Liver (tissue), 9 donors: ENCODE results near the gene MAPK8IP2. TPM values are rescaled to one million over a fixed set of nuclear protein-coding genes. Genes with fewer than 3 reads are reported as not detected.

ENCODE experiments used
- DNase-seq: peaks from one replicate; pipeline ENCODE4 v3.0.0-alpha.2; 2017; ENCODE audit warnings: low spot score
- H3K27ac ChIP-seq, 2 donors: one replicate each; pipeline ENCODE4 v1.7.0; 2013; ENCODE audit warnings: inconsistent platforms in 2 of 2, low read length in 2 of 2, control low read depth in 1 of 2, low read depth in 1 of 2, mild to moderate bottlenecking in 1 of 2
- H3K27me3 ChIP-seq, 4 donors: one replicate each; pipeline versions ENCODE4 v1.6.1 to v1.7.0; 2013; ENCODE audit warnings: low read length in 3 of 4, inconsistent platforms in 1 of 4, mild to moderate bottlenecking in 1 of 4, moderate library complexity in 1 of 4; ENCODE audit not compliant: control insufficient read depth in 4 of 4, insufficient read depth in 4 of 4
- H3K36me3 ChIP-seq, 4 donors: one replicate each; pipeline versions ENCODE4 v1.6.1 to v1.7.0; 2013; ENCODE audit warnings: low read length in 3 of 4, mild to moderate bottlenecking in 3 of 4, low read depth in 1 of 4, moderate library complexity in 1 of 4; ENCODE audit not compliant: control insufficient read depth in 4 of 4, insufficient read depth in 3 of 4
- H3K4me1 ChIP-seq, 4 donors: one replicate each; pipeline versions ENCODE4 v1.6.1 to v1.7.0; 2013; ENCODE audit warnings: low read length in 3 of 4, mild to moderate bottlenecking in 3 of 4, moderate library complexity in 1 of 4; ENCODE audit not compliant: control insufficient read depth in 4 of 4, insufficient read depth in 4 of 4
- H3K4me3 ChIP-seq, 3 donors: one replicate each; pipeline versions ENCODE4 v1.6.1 to v1.7.0; 2013; ENCODE audit warnings: low read length in 3 of 3, control low read depth in 1 of 3, low read depth in 1 of 3, mild to moderate bottlenecking in 1 of 3
- H3K9ac ChIP-seq, 2 donors: one replicate each; pipeline ENCODE4 v1.7.0; 2013; ENCODE audit warnings: low read length in 2 of 2, mild to moderate bottlenecking in 2 of 2, moderate library complexity in 2 of 2, control low read depth in 1 of 2, low read depth in 1 of 2
- H3K9me3 ChIP-seq, 4 donors: one replicate each; pipeline versions ENCODE4 v1.6.1 to v1.7.0; 2013; ENCODE audit warnings: low read length in 3 of 4; ENCODE audit not compliant: control insufficient read depth in 4 of 4
- ATF3 ChIP-seq: IDR thresholded peaks from 2 replicates; pipeline ENCODE4 v1.6.1; 2016; ENCODE audit warnings: antibody characterized with exemption
- CTCF ChIP-seq: fragments of 150-350 bp; IDR thresholded peaks from 2 replicates; pipeline ENCODE4 v1.5.1; 2017; ENCODE audit warnings: improper control_type of control experiment, low read depth, low read length; ENCODE audit not compliant: missing input control
- EGR1 ChIP-seq, 2 donors: IDR thresholded peaks; 2 replicates each; pipeline ENCODE4 v1.6.1; 2016 to 2018; ENCODE audit warnings: antibody characterized with exemption in 2 of 2, low read depth in 2 of 2
- FOXA1 ChIP-seq: IDR thresholded peaks from 2 replicates; pipeline ENCODE4 v1.6.1; 2016; ENCODE audit warnings: antibody characterized with exemption
- FOXA2 ChIP-seq: IDR thresholded peaks from 2 replicates; pipeline ENCODE4 v1.6.1; 2016; ENCODE audit warnings: antibody characterized with exemption
- GABPA ChIP-seq, 2 donors: IDR thresholded peaks in 1 of 2; conservative IDR thresholded peaks in 1 of 2; 2 replicates each; pipeline ENCODE4 v1.6.1; 2016; ENCODE audit warnings: antibody characterized with exemption in 2 of 2, mild to moderate bottlenecking in 1 of 2, moderate library complexity in 1 of 2
- HNF4A ChIP-seq, 2 donors: conservative IDR thresholded peaks; 2 replicates each; pipeline ENCODE4 v1.6.1; 2016; ENCODE audit warnings: antibody characterized with exemption in 2 of 2, mild to moderate bottlenecking in 2 of 2
- HNF4G ChIP-seq: IDR thresholded peaks from 2 replicates; pipeline ENCODE4 v1.6.1; 2016; ENCODE audit warnings: antibody characterized with exemption
- JUND ChIP-seq, 2 donors: IDR thresholded peaks; 2 replicates each; pipeline ENCODE4 v1.6.1; 2016; ENCODE audit warnings: antibody characterized with exemption in 2 of 2
- MAX ChIP-seq: IDR thresholded peaks from 2 replicates; pipeline ENCODE4 v1.6.1; 2016; ENCODE audit warnings: antibody characterized with exemption
- NR2F2 ChIP-seq: IDR thresholded peaks from 2 replicates; pipeline ENCODE4 v1.6.1; 2016; ENCODE audit warnings: antibody characterized with exemption
- RAD21 ChIP-seq, 2 donors: IDR thresholded peaks; 2 replicates each; pipeline ENCODE4 v1.6.1; 2016; ENCODE audit warnings: antibody characterized with exemption in 2 of 2, mild to moderate bottlenecking in 2 of 2
- REST ChIP-seq: IDR thresholded peaks from 2 replicates; pipeline ENCODE4 v1.6.1; 2016; ENCODE audit warnings: antibody characterized with exemption, mild to moderate bottlenecking
- RXRA ChIP-seq, 2 donors: IDR thresholded peaks; 2 replicates each; pipeline ENCODE4 v1.6.1; 2017 to 2018; ENCODE audit warnings: antibody characterized with exemption in 2 of 2, mild to moderate bottlenecking in 1 of 2
- SP1 ChIP-seq: IDR thresholded peaks from 2 replicates; pipeline ENCODE4 v1.6.1; 2018; ENCODE audit warnings: antibody characterized with exemption, mild to moderate bottlenecking
- TAF1 ChIP-seq: conservative IDR thresholded peaks from 2 replicates; pipeline ENCODE4 v1.6.1; 2016; ENCODE audit warnings: antibody characterized with exemption, mild to moderate bottlenecking
- YY1 ChIP-seq: IDR thresholded peaks from 2 replicates; pipeline ENCODE4 v1.6.1; 2016; ENCODE audit warnings: antibody characterized with exemption, mild to moderate bottlenecking
- ZBTB33 ChIP-seq: IDR thresholded peaks from 2 replicates; pipeline ENCODE4 v1.6.1; 2016; ENCODE audit warnings: antibody characterized with exemption
- WGBS: extraction: QIAGEN DNeasy Blood & Tissue Kit; methylation state at CpG from one replicate; pipeline ENCODE4 v1.1.7; 2013; 5-methylcytosine and 5-hydroxymethylcytosine counted together
- polyA plus RNA-seq, 2 donors: library from polyadenylated mRNA; stranded (reverse) in 1 of 2; unstranded in 1 of 2; fragments of 200-250 nt in 1 of 2; fragments of >200 nt in 1 of 2; fragmentation: Nextera tagmentation in 1 of 2; extraction: Ambion mirVana in 1 of 2; gene quantifications; one replicate each; pipeline versions ENCODE4 v1.2.1 to v1.2.3, GENCODE V29; 2013 to 2015
- total RNA-seq, 2 donors: library from RNA; depleted of rRNA; stranded (reverse); fragments of >200 nt; gene quantifications; one replicate each; pipeline ENCODE4 v1.2.3, GENCODE V29; 2014
- donor health status: healthy.
- donor health status: healthy.
- donor health status: healthy.
- donor health status: healthy.
- donor health status: healthy.

MAPK8IP2 gene
- total and polyA plus RNA-seq, 4 donors: 0.04 to 0.37 (median 0.13) TPM

GRCh38 chr22:50595189-50595588, 5.4 kb upstream of the MAPK8IP2 start:
- WGBS: 94% methylated on average over 3 of the region's 3 CpGs
- no peak for DNase-seq

More at GRCh38 chr22:50595189-50595588, 5.4 kb upstream of the MAPK8IP2 start:
- Histone ChIP-seq H3K9ac (no peak overlapping the region), H3K4me3 (no peak overlapping the region), H3K4me1 (peaks cover 0 to 3% (median under 1%) of the 10 kb centered on the region in 4 donors), H3K36me3 (no peaks in the 10 kb centered on the region), H3K9me3 (no peaks in the 10 kb centered on the region), H3K27me3 (no peaks in the 10 kb centered on the region), H3K27ac (no peak overlapping the region)
- no peak for TF ChIP-seq RXRA (IDR thresholded peaks at IDR 0.05)
- TF ChIP-seq ATF3: no peak
- TF ChIP-seq MAX: no peak
- TF ChIP-seq FOXA2: no peak
- TF ChIP-seq FOXA1: no peak
- TF ChIP-seq ZBTB33: no peak
- no peak for TF ChIP-seq EGR1 (IDR thresholded peaks at IDR 0.05; ENCODE audit: low read depth in 2 of 2)
- TF ChIP-seq YY1: no peak
- TF ChIP-seq HNF4A (conservative IDR thresholded peaks at IDR 0.05): no peak
- TF ChIP-seq SP1: no peak
- no peak for TF ChIP-seq RAD21 (IDR thresholded peaks at IDR 0.05)
- no peak for TF ChIP-seq JUND (IDR thresholded peaks at IDR 0.05)
- TF ChIP-seq NR2F2: no peak
- TF ChIP-seq HNF4G: no peak
- no peak for TF ChIP-seq CTCF
- no peak for TF ChIP-seq TAF1
- TF ChIP-seq REST: no peak
- TF ChIP-seq GABPA (IDR thresholded peaks at IDR 0.05 in 1 of 2, conservative IDR thresholded peaks at IDR 0.05 in 1 of 2): no peak
